Type B pancreatic cell (in vitro differentiated cells): Measurements from ENCODE around the gene SP1. TPM values are rescaled to one million over a fixed set of nuclear protein-coding genes. Genes with fewer than 3 reads are reported as not detected.
A peak's percentile ranks its signal among the peaks of the same experiment; 100 is the strongest.
"Not testable (repeated sequence)": the region's sequence is repeated elsewhere in the genome, so short reads cannot be mapped to it uniquely, and the experiment has no call there.

Source experiments
- DNase-seq: peaks from one replicate; pipeline ENCODE4 v3.0.0; 2021; ENCODE audit warnings: mixed read lengths; ENCODE audit not compliant: unreplicated experiment; ENCODE audit errors: extremely low spot score
- H3K27ac Mint-ChIP-seq: 2 replicates; pipeline ENCODE4 v1.8.0; 2021; ENCODE audit warnings: mild to moderate bottlenecking, mixed read lengths
- H3K27me3 Mint-ChIP-seq: 2 replicates; pipeline ENCODE4 v1.8.0; 2021; ENCODE audit warnings: mixed read lengths
- H3K36me3 Mint-ChIP-seq: 2 replicates; pipeline ENCODE4 v1.8.0; 2021; ENCODE audit warnings: mixed read lengths
- H3K4me1 Mint-ChIP-seq: one replicate; pipeline ENCODE4 v1.8.0; 2021; ENCODE audit warnings: mixed read lengths; ENCODE audit not compliant: unreplicated experiment
- H3K4me3 Mint-ChIP-seq: 2 replicates; pipeline ENCODE4 v1.8.0; 2021; ENCODE audit warnings: mild to moderate bottlenecking, mixed read lengths
- H3K9me3 Mint-ChIP-seq: 2 replicates; pipeline ENCODE4 v1.8.0; 2021; ENCODE audit warnings: mixed read lengths
- total RNA-seq: library from RNA; stranded (reverse); gene quantifications from 2 replicates; pipeline ENCODE4 v1.2.1, GENCODE V29; 2021; ENCODE audit warnings: low replicate concordance
- TF ChIP-seq, protein P1 (sequence below): fragments of 200-600 bp; sonication (generic); conservative IDR thresholded peaks from 2 replicates; pipeline ENCODE4 v1.5.0; 2021; ENCODE audit warnings: antibody characterized with exemption, mild to moderate bottlenecking

The SP1 gene
- total RNA-seq, 1 donor from 2014 or later, result 82.9 TPM

DNA sequence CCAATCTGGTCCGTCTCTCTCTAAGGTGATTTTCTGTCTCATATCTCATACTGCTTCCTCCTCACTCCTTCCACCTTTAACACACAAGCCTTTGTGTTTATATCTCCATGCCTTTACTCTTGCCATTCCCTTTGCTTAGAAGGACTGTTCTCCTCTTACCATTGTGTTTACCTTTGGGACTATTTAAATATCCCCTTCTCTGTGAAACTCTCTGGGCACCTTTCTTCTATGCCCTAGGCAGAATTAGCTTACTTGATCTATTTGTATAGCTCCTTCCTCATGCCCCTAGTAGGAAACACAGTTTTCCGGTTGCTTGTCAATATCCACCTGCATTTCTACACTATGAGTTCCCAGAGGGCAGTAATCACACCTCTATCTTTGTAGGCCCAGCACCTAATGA lies 39.8 kb downstream of the SP1 start:
- peak overlapping the region; percentile 19 for H3K27ac Mint-ChIP-seq
- no peaks in the 10 kb centered on the region for H3K36me3 Mint-ChIP-seq
- no peaks in the 10 kb centered on the region for H3K27me3 Mint-ChIP-seq
- H3K4me1 Mint-ChIP-seq, result peaks cover 33% of the 10 kb centered on the region
- H3K4me3 Mint-ChIP-seq, result no peak overlapping the region
- no peaks in the 10 kb centered on the region for H3K9me3 Mint-ChIP-seq
- TF ChIP-seq, protein P1, sequence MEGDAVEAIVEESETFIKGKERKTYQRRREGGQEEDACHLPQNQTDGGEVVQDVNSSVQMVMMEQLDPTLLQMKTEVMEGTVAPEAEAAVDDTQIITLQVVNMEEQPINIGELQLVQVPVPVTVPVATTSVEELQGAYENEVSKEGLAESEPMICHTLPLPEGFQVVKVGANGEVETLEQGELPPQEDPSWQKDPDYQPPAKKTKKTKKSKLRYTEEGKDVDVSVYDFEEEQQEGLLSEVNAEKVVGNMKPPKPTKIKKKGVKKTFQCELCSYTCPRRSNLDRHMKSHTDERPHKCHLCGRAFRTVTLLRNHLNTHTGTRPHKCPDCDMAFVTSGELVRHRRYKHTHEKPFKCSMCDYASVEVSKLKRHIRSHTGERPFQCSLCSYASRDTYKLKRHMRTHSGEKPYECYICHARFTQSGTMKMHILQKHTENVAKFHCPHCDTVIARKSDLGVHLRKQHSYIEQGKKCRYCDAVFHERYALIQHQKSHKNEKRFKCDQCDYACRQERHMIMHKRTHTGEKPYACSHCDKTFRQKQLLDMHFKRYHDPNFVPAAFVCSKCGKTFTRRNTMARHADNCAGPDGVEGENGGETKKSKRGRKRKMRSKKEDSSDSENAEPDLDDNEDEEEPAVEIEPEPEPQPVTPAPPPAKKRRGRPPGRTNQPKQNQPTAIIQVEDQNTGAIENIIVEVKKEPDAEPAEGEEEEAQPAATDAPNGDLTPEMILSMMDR, result no peak
- no peak for DNase-seq

DNA sequence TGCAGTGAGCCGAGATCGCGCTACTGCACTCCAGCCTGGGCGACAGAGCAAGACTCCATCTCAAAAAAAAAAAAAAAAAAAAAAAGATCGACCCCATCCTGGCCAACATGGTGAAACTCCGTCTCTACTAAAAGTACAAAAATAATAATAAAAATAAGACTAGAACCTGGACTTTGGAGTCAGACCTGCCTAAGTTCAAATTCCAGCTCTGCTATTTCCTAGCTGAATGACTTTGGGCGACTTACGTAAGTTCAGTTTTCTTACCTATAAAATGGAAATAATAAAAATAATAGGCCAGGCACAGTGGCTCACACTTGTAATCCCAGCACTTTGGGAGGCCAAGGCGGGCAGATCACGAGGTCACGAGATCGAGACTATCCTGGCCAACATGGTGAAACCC lies 42.3 kb downstream of the SP1 start:
- H3K36me3 Mint-ChIP-seq, H3K27ac Mint-ChIP-seq, H3K4me3 Mint-ChIP-seq, H3K9me3 Mint-ChIP-seq, H3K27me3 Mint-ChIP-seq, DNase-seq: not testable (repeated sequence)
- H3K4me1 Mint-ChIP-seq, result peaks cover 24% of the 10 kb centered on the region

DNA sequence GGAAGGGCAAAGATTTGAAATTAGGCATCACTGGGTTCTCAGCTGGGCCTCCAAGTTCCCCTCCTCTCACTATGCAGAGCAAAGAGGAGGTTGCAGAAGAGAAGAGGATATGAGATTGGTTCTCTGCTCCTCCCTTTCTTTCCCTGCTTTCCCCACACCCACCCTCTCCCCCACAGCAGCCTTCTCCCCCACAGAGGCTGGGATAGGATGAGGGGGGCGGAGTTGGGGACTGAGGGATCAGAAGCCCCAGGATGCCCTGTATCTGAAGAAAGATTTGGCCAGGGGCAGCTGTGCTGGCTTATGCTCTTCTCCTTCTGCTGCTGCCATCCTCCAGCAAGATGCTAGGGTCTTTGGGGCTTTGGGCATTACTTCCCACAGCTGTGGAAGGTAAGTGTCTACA lies 43.6 kb downstream of the SP1 start, which contains the start of gene AMHR2:
Gene AMHR2, plus strand, starts transcription at position 259 of the 400 bp plus-strand sequence. Its CDS starts 80 bp downstream, at position 339.
- Mint-ChIP-seq H3K27me3 (no peaks in the 10 kb centered on the region), H3K4me3 (no peak within 1 kb of the TSS), H3K9me3 (no peaks in the 10 kb centered on the region), H3K4me1 (peaks cover 34% of the 10 kb centered on the region), H3K27ac (no peak within 1 kb of the TSS), H3K36me3 (no peaks in the 10 kb centered on the region)
- TF ChIP-seq, protein P1, result no peak
- DNase-seq, result no peak

DNA sequence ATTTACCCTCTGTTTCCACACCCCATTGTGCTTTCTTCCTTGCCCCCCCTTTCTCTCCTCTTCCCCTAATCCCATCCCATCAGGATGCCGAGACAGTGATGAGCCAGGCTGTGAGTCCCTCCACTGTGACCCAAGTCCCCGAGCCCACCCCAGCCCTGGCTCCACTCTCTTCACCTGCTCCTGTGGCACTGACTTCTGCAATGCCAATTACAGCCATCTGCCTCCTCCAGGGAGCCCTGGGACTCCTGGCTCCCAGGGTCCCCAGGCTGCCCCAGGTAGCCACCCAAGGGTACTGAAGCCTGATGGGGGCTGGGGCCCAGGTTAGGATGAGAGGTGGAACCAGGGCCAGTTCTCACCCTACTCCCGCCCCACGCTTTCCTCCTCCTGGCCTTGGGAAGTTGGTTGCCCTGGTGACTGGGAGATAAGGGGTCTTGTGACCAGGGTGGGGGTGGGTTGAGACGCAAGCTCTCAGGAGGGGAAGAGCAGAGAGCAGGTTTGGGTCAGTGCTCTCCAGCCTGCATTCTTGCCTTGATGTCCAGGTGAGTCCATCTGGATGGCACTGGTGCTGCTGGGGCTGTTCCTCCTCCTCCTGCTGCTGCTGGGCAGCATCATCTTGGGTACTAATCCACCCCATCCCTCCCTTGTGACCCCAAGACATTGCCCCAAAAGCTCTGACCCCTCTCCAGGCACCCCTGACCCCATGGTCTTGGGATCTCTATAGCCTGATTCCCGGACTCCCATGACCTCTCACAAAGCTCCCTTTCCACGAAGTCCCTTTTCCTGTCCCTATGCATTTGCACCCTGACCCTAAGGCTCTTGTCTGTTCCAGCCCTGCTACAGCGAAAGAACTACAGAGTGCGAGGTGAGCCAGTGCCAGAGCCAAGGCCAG lies 44.9 kb downstream of the SP1 start:
- Mint-ChIP-seq H3K4me1 (peaks cover 25% of the 10 kb centered on the region), H3K9me3 (no peaks in the 10 kb centered on the region), H3K4me3 (no peak overlapping the region), H3K27me3 (no peaks in the 10 kb centered on the region), H3K27ac (no peak overlapping the region), H3K36me3 (no peaks in the 10 kb centered on the region)
- DNase-seq, result no peak
- TF ChIP-seq, protein P1, result no peak

DNA sequence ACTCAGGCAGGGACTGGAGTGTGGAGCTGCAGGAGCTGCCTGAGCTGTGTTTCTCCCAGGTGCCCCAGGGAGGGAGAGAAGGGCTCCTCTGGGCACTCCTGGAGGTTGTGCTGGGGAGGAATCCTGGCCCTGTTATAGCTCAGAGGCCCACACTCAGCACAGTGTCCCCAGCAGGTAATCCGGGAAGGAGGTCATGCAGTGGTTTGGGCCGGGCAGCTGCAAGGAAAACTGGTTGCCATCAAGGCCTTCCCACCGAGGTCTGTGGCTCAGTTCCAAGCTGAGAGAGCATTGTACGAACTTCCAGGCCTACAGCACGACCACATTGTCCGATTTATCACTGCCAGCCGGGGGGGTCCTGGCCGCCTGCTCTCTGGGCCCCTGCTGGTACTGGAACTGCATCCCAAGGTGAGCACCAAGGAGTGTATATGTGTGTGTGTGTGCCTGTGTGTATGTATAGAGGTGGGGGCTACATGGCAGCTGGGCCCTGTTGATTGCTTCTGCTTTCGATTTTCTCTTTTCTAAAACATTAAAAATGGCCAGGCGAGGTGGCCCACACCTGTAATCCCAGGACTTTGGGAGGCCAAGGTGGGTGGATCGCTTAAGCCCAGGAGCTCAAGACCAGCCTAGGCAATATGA lies 45.7 kb downstream of the SP1 start:
- H3K27ac Mint-ChIP-seq, result no peak overlapping the region
- TF ChIP-seq, protein P1, result no peak
- peaks cover 23% of the 10 kb centered on the region for H3K4me1 Mint-ChIP-seq
- H3K36me3 Mint-ChIP-seq, result no peaks in the 10 kb centered on the region
- H3K9me3 Mint-ChIP-seq, result no peaks in the 10 kb centered on the region
- no peak for DNase-seq
- H3K4me3 Mint-ChIP-seq, result no peak overlapping the region
- no peaks in the 10 kb centered on the region for H3K27me3 Mint-ChIP-seq

DNA sequence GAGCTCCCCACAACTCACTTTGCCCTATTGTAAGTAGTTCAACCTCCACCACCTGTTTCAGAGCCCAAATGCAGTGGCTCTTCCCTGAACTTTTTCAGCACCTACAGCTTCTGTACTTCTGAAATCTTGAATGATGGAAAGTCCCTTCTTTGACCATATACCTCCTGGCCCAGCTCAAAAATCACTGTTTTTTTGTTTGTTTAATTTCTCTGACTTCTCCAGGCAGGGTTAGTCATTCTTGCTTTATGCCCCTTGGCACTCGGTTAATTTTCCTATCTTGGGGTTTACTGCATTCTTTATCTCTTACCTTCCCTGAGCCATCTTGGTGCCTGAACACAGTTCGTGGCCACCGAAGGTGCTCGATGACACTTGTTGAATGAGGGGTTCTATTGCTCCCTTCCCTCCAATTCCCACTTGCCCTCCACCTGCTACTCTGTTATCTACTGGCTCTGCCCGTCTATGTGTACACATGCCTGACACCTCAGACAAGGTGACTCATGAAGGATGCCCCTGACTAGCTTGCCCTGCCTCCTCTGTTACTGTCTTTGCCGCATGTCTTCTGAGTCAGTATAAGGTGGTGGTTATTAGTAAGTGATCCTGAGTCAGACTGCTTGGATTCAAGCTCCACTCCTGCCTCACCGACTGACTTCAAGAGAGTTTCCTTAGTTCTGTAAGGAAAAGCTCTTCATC lies 48.1 kb downstream of the SP1 start:
- Mint-ChIP-seq H3K4me1 (peaks cover 14% of the 10 kb centered on the region), H3K36me3 (no peaks in the 10 kb centered on the region), H3K9me3 (no peaks in the 10 kb centered on the region)

More for the DNA sequence above, 48.1 kb downstream of the SP1 start:
- DNase-seq, result no peak
- no peak overlapping the region for H3K4me3 Mint-ChIP-seq
- TF ChIP-seq, protein P1, result no peak
- no peak overlapping the region for H3K27ac Mint-ChIP-seq
- H3K27me3 Mint-ChIP-seq, result no peaks in the 10 kb centered on the region
